ENCODE results near the gene THY1.

DNA sequence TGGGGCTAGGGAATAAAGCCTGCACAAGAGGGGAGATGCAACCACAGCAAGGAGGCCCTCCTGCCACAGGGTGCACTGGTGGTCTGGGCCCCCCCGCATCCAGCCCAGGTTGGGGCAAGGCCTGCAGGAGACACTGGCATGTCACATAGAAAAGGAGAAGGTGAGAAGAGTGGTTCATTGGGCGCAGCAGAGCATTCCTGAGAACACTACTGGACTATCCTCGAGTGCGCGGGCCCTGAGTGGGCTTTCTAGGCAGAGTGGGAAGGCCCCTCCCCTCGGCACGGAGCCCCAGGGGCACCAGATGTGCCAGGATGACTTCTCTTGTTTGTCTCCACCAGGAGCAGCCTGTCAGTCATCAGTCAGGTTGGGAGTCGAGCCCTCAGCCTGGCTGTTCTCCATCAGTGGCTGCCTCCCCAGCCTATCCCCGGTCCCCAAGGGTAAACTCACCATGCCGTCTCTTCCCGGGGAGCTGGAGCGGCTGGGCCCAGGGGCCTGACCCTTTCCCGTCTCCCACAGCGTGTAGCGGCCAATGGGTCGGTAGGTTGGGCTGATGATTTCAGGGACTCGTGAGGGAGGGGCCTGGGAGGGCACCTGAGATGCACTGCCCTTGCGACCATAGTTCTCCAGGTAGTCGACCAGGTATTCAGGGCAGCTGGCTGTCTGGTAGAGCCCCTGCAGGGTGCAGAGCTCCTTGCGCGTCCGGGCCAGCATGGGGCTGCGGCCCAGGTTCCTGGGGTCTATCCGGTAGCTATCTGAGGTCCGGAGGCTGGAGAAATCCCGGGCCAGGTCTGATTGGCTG lies 50.5 kb downstream of the THY1 start:
- TF ChIP-seq, protein P1, sequence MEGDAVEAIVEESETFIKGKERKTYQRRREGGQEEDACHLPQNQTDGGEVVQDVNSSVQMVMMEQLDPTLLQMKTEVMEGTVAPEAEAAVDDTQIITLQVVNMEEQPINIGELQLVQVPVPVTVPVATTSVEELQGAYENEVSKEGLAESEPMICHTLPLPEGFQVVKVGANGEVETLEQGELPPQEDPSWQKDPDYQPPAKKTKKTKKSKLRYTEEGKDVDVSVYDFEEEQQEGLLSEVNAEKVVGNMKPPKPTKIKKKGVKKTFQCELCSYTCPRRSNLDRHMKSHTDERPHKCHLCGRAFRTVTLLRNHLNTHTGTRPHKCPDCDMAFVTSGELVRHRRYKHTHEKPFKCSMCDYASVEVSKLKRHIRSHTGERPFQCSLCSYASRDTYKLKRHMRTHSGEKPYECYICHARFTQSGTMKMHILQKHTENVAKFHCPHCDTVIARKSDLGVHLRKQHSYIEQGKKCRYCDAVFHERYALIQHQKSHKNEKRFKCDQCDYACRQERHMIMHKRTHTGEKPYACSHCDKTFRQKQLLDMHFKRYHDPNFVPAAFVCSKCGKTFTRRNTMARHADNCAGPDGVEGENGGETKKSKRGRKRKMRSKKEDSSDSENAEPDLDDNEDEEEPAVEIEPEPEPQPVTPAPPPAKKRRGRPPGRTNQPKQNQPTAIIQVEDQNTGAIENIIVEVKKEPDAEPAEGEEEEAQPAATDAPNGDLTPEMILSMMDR (IDR thresholded peaks at IDR 0.05): no peak
- TF ChIP-seq POLR2AphosphoS5 (IDR thresholded peaks at IDR 0.05) (no peak), POLR2A (IDR thresholded peaks at IDR 0.05; ENCODE audit: low read depth) (no peak), EP300 (IDR thresholded peaks at IDR 0.05) (no peak)

Data from esophagus muscularis mucosa (tissue), 4 donors.